GM21447 (cell line): Measurements from ENCODE around the gene GGA2.
A peak's percentile ranks its signal among the peaks of the same experiment; 100 is the strongest.
"Not testable (repeated sequence)": the region's sequence is repeated elsewhere in the genome, so short reads cannot be mapped to it uniquely, and the experiment has no call there.

Experiments used
- ATAC-seq: cut with Tn5 transposase; IDR thresholded peaks from one replicate; pipeline ENCODE4 v1.9.1; 2021; ENCODE audit not compliant: unreplicated experiment

Gene GGA2

DNA sequence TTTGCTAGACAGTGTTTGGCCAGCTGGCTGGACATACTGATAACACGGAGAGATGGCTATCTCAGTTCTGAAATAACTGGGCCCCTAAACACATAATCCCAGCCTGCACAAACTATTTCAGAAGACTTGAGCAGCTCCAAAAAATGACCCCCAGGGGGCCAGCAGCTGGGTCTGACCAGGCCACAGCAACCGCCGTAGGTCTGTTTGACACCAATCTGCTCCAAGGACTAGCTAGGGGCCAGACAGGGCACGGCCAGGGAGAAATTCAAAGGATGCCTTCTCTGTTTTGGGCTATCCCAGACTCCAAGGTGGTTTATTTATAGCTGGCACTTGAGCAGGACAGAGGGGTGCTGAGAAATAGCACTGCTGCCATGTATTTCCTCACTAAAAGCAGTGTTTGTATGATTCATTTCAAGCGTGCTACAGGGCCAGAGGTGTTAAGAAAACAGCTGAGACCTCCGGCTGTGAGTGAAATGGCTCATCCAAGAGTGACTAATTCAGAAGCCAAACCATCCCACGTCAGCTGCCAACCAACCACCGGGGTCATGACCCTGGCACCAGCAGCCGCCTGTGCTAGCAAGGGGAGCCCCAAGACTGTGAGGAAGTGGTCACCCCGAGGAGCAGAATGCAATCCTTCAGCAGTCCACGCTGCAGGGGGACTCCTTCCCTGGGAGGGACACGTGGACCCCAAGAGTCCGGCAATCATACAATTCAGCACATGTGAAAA is 5.7 kb downstream of the GGA2 start:
- ATAC-seq: peak; percentile 73

DNA sequence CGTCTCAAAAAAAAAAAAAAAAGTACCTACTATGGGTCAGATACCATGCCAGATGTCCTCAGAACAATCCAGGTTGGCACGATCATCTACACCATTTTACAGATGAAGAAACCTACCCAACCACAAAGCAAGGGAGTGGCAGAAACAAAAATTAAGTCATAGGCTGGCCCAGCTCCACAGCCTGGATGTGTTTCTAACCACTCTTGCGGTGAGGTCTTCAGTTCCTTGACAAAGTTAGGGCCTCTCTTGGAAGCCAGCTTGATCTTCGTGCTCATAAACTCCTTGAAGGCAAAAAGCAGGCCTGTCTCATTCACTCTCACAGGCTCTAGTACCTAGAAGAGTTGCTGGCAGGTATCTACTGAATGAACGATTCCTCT is 6.2 kb downstream of the GGA2 start:
- ATAC-seq: no peak

DNA sequence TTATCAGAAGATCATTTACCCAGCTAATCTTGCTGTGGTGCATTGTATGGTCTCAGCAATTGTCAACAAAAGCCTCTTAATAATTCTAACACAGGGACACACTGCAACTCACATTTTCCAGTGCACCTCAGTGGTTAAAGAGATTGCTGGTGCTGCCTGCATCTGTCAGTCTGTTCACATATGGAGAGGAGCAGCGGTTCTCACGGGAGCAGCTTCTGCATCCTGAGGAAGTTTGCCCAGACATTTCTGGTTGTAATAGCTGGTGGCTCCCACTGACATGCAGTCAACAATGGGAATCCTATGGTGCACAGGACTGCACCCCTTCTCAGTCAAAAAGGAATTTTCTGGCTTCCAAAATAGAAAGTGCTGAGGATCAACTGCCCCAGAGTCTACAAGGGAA is 7.8 kb downstream of the GGA2 start:
- no peak for ATAC-seq

DNA sequence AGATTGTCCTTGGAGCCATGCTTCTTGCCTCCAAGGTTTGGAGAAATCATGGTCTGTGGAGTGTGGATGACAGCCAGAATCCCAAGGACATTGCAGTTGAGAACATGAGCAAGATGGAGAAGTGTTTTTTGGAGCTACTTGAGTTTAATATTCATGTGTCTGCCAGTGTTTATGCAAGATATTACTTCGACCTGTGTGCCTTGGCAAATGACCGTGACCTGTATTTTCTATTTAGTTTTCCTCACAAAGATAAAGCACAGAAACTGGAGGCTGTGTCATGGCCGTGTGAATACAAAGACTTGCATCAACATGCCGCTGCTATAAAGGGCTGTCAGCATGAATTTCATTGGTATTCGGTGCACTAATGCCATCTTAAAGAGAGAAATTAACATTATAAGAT is 9.0 kb downstream of the GGA2 start:
- no peak for ATAC-seq

GRCh38 chr16:23500862-23501225 is 9.4 kb downstream of the GGA2 start:
- no peak for ATAC-seq

GRCh38 chr16:23500212-23500861 is 10.0 kb downstream of the GGA2 start:
- ATAC-seq: no peak

DNA sequence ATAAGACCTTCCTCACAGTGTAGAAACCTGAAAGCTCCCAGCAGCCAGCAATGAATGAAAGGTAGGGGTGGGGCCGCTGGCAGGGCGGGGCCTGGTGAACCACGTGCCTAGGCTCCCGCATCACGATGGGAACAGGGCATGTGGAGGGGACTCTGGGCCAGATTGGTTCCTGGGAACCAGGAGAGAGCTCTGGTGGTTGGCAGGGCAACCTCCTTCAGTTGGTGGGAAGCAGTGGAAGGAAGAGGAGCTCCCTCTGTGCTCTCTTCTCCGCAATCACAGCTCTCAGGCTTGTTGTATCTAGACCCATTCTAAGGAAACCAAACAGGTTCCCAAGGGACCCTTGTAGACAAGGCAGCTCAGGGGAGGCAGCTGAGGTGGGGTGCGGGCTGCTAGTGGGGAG is 10.5 kb downstream of the GGA2 start:
- no peak for ATAC-seq

DNA sequence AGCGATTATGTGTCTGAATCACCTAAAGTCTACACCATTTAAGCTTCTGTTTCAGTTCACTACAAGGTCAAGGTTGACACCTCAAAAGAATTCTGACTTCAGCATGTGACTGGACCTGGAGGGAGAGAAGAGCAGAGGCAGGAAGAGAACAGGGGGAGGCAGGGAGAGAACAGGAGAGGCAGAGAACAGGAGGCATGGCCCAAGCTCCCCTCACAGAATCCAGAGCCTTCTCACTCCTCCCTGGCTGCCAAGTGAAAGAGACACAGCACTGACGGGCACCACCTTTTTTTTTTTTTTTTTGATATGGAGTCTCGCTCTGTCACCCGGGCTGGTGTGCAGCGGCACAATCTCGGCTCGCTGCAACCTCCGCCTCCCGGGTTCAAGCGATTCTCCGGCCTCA is 11.4 kb downstream of the GGA2 start:
- ATAC-seq: no peak

GRCh38 chr16:23497543-23497868 is 12.8 kb downstream of the GGA2 start:
- no peak for ATAC-seq

- no peak for ATAC-seq
Measured at GRCh38 chr16:23496821-23497542, 13.3 kb downstream of the GGA2 start.

DNA sequence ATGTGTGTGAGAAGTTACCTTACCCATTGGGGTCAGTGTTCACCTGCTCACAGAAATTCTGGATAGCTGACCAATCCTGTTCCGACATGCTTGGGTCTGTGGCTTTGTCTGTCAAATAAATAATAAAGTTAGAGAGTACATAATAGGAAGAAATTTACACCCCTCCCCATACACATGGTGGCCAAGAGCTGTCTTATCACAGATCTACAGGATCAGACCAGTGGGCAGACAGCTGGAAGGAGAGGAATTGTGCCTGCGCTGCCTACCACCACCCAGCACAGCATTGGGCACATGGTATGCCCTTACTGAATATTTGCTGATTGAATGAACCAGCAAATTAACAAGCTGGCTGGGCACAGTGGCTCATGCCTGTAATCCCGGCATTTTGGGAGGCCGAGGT is 14.6 kb downstream of the GGA2 start:
- ATAC-seq: no peak

DNA sequence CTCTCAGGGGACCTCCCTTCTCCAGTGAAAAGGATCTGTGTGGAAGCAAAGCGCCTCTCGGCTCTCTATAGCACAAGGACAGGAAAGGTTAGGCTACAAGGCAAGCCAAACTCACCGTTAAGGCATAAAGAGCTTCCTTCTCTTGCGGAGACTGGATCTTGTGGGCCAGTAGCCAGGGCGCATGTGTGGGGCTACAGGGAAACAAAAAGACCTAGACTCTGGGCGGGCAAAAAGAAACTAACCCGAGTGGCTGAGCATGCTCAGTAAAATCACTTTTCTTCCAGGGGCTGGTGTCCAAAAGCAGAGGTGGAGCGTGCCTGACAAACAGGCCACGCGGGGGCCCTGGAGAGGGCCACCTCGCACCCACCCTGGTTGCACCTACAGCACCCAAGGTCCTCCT is 16.1 kb downstream of the GGA2 start:
- no peak for ATAC-seq

DNA sequence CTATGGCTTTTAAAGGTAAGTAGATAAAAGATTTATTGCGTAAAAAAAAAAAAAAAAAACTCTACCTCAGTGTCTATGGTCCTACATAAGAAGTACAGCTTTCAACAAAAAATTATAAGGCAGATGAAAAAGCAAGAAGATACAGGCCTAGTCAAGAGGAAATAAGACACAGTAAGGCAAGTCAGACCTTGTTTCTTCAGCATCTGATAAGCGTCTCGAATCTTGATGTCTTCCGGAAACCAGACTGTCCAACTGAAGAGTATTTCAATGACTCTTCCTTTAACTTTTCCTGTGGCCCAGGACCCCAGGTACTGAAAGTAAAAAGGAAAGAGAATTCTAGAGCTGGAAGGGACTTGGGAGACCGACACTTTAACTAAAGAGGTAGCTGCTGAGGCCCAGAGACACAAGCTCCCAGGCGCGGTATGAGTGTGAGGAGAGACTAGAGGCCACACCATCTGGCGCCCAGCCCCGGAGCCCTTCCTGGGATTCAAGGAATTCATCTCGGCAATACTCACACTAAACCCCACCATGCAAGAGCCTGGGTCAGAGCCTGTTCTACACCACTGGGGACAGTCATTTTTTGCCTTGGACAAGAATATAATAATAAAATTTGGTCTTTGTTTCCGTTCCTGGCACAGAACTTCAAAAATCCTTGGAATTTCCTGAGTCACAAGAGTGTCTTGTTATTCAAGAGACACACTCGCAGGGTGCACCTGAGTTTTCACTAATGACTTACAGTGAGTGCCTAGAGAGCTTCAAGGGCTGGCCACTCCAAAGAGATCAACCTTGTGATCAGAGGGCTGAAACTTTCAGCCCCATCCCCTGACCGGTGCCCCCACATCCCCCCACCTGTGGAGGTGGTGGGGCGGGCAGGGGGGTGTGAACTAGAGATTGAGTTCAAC is 18.6 kb downstream of the GGA2 start:
- no peak for ATAC-seq

GRCh38 chr16:23486480-23486879 is 23.8 kb downstream of the GGA2 start:
- no peak for ATAC-seq

GRCh38 chr16:23485841-23486240 is 24.5 kb downstream of the GGA2 start:
- ATAC-seq: no peak

- ATAC-seq: no peak
Measured at GRCh38 chr16:23485257-23485614, 25.1 kb downstream of the GGA2 start.

- ATAC-seq: no peak
Measured at GRCh38 chr16:23484510-23485256, 25.6 kb downstream of the GGA2 start.

DNA sequence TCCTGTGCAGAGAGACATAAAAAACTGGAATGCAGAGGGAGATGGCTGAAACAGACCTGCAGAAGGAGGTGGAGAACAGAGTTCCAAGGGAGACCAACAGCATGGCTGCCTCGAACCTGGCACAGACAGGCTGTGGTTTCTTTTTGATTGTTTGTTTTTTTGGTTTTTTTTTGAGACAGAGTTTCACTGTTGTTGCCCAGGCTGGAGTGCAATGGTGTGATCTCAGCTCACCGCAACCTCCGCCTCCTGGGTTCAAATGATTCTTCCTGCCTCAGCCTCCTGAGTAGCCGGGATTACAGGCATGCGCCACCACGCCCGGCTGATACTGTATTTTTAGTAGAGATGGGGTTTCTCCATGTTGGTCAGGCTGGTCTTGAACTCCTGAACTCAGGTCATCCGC is 26.8 kb downstream of the GGA2 start:
- not testable (repeated sequence) for ATAC-seq

GRCh38 chr16:23482778-23483177 is 27.5 kb downstream of the GGA2 start:
- no peak for ATAC-seq

DNA sequence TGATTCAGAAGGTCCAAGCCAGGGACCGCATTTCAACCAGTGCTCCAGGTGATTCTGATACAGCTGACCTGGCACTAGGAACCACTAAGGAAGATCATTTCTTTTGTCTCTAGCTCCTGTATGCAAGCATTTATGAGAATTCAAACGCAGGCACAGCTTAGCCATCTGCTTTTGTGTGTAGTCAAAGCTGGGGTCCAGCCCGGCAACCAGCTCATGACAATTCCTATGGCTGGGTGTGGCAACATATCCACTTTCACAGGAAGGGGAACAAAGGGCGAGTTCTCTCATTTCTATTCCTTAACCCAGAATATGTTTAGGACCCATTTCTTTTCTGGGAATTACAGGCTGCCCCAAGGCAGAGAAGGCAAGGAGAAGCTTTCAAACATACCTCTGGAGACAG is 30.0 kb downstream of the GGA2 start:
- ATAC-seq: no peak

- ATAC-seq: no peak
Measured at GRCh38 chr16:23479138-23479537, 31.2 kb downstream of the GGA2 start.
